ENCODE results near the gene YTHDF1. TPM values are rescaled to one million over a fixed set of nuclear protein-coding genes. Genes with fewer than 3 reads are reported as not detected.

The YTHDF1 gene
- total RNA-seq (2022; extraction: Qiagen RNA extraction) = 46.2 to 49.5 TPM (median 48.2 TPM) in 5 replicates

GRCh38 chr20:63216041-63216848, at the start of gene YTHDF1:
YTHDF1 (minus strand) TSS chr20:63216131; CDS start chr20:63215892, 239 bp downstream.

GRCh38 chr20:63254232-63254605, 38.3 kb upstream of the YTHDF1 start, which contains the start of gene NKAIN4:
NKAIN4 (minus strand) TSS chr20:63254463; CDS start chr20:63254450, 13 bp downstream.

GRCh38 chr20:63235399-63235983, 19.6 kb upstream of the YTHDF1 start, which contains the start of gene BIRC7:
BIRC7 (plus strand) TSS chr20:63235905; CDS start chr20:63236097, 192 bp downstream.

Other genes with a start within 250 kb of the YTHDF1 start
- not detected in 5 replicates for gene BHLHE23, start 209.2 kb downstream of the YTHDF1 start, total RNA-seq (2022; extraction: Qiagen RNA extraction)
- gene BIRC7, start 19.8 kb upstream of the YTHDF1 start, total RNA-seq (2022; extraction: Qiagen RNA extraction) = 1.6 to 3.2 TPM (median 2.1 TPM) in 5 replicates
- 4.3 to 6.9 TPM (median 5.0 TPM) in 5 replicates for gene NKAIN4, start 38.3 kb upstream of the YTHDF1 start, total RNA-seq (2022; extraction: Qiagen RNA extraction)
- gene ARFGAP1, start 56.7 kb upstream of the YTHDF1 start, total RNA-seq (2022; extraction: Qiagen RNA extraction) = 55.1 to 64.9 TPM (median 60.9 TPM) in 5 replicates
- gene COL20A1, start 77.1 kb upstream of the YTHDF1 start, total RNA-seq (2022; extraction: Qiagen RNA extraction) = 0.38 to 0.93 TPM (median 0.71 TPM) in 5 replicates
- 0.10 to 0.35 TPM (median 0.24 TPM) in 5 replicates for gene CHRNA4, start 145.2 kb upstream of the YTHDF1 start, total RNA-seq (2022; extraction: Qiagen RNA extraction)

Data from A549 treated with Hydrocortisone at 1 μM for 4 hours (cell line).